IPS DF 6.9 (cell line): Measurements from ENCODE around the gene CNTD1.

ENCODE experiments used
- DNase-seq: peaks from one replicate; pipeline ENCODE4 v3.0.0-alpha.2; 2013; ENCODE audit warnings: low read depth, low spot score
- H3K27ac ChIP-seq: one replicate; pipeline ENCODE4 v1.5.1; 2013; ENCODE audit warnings: low read length, control low read depth
- H3K27me3 ChIP-seq: 2 replicates; pipeline ENCODE4 v1.6.1; 2013; ENCODE audit warnings: mild to moderate bottlenecking, low read length; ENCODE audit not compliant: control insufficient read depth, insufficient read depth
- H3K36me3 ChIP-seq: 2 replicates; pipeline ENCODE4 v1.6.1; 2013; ENCODE audit warnings: low read length; ENCODE audit not compliant: control insufficient read depth, insufficient read depth
- H3K4me1 ChIP-seq: 2 replicates; pipeline ENCODE4 v1.6.1; 2013; ENCODE audit warnings: low read length; ENCODE audit not compliant: control insufficient read depth, insufficient read depth
- H3K4me3 ChIP-seq: 2 replicates; pipeline ENCODE4 v1.5.1; 2013; ENCODE audit warnings: mild to moderate bottlenecking, low read length
- H3K9me3 ChIP-seq: 2 replicates; pipeline ENCODE4 v1.6.1; 2013; ENCODE audit warnings: low read length, inconsistent platforms; ENCODE audit not compliant: control insufficient read depth, insufficient read depth
- WGBS: extraction: QIAGEN DNeasy Blood & Tissue Kit; methylation state at CpG from one replicate; pipeline ENCODE4 v1.1.7; 2013; ENCODE audit warnings: mixed read lengths, missing lambda C conversion rate; ENCODE audit not compliant: insufficient read length, insufficient coverage; 5-methylcytosine and 5-hydroxymethylcytosine counted together

The CNTD1 gene

DNA sequence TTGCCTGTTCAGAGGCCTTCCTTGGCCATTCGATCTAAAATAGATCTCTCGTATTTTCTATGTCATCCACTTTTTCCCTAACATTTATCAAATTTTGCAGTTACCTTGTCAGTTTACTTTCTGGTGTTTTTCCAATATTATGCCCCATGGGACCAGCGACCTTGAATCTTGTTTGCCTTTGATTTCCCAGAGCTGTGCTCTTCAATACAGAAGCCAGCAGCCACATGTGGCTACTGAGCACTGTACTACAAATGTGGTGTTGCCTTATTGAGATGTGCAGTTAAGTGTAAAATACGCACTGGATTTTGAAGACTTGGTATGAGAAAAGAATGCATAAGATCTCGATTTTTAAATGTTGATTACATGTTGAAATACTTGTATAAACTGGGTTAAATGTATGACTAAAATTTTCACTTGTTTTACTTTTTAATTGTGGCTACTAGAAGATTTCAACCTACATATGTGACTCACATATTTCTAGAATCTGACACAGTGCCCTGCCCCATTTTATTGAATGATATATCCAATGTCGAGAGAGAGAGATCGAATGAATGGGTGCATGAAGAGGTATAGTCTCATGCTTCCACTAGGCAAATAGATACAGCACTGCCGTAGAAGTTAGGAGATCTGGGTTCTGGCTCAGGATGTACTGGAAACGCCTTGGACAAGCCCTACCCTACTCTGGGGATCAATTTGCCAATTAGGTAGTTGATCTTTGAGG, 33.7 kb downstream of the CNTD1 start:
- no peak overlapping the region for H3K27ac ChIP-seq
- H3K27me3 ChIP-seq = no peaks in the 10 kb centered on the region; the same call in 1 of the 2 replicates
- H3K4me1 ChIP-seq = no peaks in the 10 kb centered on the region
- H3K36me3 ChIP-seq = peaks cover 2% of the 10 kb centered on the region; the same call in 1 of the 2 replicates
- peak overlapping the region; percentile 86; the same call in 1 of the 2 replicates for H3K4me3 ChIP-seq
- DNase-seq = no peak
- no peaks in the 10 kb centered on the region for H3K9me3 ChIP-seq
- WGBS = no CpG with 5 or more reads among the region's 9 CpGs

DNA sequence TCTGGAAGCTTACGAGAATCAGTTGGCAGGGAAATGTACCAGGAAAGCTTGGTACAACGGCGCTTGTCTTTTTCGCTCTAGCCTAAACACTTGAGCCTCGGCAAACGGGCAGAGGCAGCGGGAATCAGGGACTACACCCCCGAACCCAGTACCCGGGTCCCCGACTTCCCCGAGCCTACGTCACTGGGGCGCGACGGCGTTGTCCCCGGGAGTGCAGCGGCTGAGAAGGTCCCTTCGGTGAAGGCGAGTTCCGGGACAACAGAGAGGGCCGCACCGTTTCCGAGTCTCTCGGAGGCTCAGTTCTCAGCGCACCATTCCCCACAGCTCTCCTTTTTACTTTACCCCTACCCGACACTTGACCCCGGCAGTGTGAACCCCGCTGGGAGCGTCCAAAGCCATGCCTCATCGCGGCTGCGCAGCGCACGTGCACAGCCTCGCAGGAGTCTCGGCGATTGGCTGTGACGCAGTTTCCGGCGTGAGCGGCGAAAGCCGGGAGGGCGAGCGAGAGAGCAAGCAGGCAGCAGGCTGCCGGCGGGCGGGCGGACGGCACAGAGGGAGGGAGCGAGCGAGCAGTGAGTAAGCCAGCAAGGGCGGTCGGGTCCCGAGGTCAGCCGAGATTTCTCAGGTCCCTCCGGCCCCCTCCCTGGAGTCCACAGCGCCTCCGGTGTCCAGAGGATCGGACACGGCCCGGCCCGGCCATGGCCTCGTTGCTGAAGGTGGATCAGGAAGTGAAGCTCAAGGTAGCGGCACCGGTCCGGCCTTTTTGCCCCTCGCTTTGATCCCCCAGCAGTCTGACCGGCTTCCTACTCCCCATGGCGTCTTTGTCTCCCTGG, 34.5 kb downstream of the CNTD1 start, which contains the start of gene PSME3:
TSS of gene PSME3 (plus strand) at position 464 of the 833 bp plus-strand sequence. CDS start at position 699, 235 bp downstream.
- Histone ChIP-seq H3K4me1 (no peaks in the 10 kb centered on the region), H3K4me3 (peak within 1 kb of the TSS; percentile 86), H3K9me3 (no peaks in the 10 kb centered on the region), H3K27ac (no peak within 1 kb of the TSS), H3K36me3 (peaks cover 10% of the 10 kb centered on the region; the same call in 1 of the 2 replicates), H3K27me3 (no peaks in the 10 kb centered on the region)
- DNase-seq = peak; percentile 88
- no CpG with 5 or more reads among the region's 71 CpGs for WGBS

DNA sequence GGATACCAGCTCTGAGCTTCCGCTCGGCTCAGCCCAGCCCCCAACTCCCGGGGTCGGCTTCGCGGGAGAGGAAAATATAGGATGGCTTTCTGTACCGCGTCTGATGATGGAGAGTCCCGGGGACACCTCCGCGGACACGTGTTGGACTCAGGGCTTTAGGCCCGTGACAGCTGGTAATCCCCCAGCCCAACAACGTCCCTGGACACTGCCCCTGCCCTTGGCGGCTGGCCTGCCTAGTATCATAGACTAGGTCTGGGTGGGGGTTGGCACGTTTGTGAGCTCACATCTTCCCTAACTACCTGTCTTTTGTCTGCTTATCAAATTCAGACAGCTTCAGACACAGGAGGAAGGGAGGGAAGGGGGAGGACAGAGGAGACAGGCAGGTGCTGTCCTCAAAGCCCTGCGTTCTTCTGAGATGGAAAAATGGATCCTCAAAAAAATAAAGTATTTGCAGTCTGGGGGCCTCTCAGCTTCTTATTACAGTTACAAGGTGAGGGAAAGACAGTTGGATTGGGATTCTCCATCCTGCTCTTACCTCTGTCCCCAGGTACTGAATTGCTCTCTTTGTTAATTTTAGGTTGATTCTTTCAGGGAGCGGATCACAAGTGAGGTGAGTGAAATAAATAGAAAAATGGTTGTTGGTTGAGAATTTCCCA, 35.2 kb downstream of the CNTD1 start:
- H3K4me1 ChIP-seq = no peaks in the 10 kb centered on the region
- H3K27ac ChIP-seq = no peak overlapping the region
- H3K4me3 ChIP-seq = peak overlapping the region; percentile 86
- H3K9me3 ChIP-seq = no peaks in the 10 kb centered on the region
- peaks cover 17% of the 10 kb centered on the region; the same call in 1 of the 2 replicates for H3K36me3 ChIP-seq
- no CpG with 5 or more reads among the region's 18 CpGs for WGBS
- H3K27me3 ChIP-seq = no peaks in the 10 kb centered on the region
- DNase-seq = no peak

DNA sequence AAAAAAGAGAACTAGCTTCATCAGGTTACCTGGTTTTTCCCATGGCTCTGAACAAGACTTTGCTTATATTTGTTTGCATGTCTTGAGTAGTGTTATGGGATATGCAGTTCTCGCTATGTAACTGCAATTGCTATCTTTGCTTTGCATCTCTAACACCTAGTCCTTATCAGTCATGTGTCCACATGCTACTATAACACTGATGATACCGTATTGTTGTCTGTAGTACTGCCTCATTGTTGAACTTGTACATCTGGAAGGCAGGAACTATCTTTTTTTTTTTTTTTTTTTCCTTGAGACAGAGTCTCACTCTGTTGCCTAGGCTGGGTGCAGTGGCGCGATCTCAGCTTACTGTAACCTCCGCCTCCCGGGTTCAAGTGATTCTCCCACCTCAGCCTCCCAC, 37.1 kb downstream of the CNTD1 start:
- peaks cover 22% of the 10 kb centered on the region; the same call in 1 of the 2 replicates for H3K36me3 ChIP-seq
- no peaks in the 10 kb centered on the region for H3K4me1 ChIP-seq
- H3K9me3 ChIP-seq = no peaks in the 10 kb centered on the region
- H3K4me3 ChIP-seq = no peak overlapping the region
- H3K27ac ChIP-seq = no peak overlapping the region
- no peaks in the 10 kb centered on the region for H3K27me3 ChIP-seq
- WGBS = no CpG with 5 or more reads among the region's 6 CpGs
- DNase-seq = no peak

DNA sequence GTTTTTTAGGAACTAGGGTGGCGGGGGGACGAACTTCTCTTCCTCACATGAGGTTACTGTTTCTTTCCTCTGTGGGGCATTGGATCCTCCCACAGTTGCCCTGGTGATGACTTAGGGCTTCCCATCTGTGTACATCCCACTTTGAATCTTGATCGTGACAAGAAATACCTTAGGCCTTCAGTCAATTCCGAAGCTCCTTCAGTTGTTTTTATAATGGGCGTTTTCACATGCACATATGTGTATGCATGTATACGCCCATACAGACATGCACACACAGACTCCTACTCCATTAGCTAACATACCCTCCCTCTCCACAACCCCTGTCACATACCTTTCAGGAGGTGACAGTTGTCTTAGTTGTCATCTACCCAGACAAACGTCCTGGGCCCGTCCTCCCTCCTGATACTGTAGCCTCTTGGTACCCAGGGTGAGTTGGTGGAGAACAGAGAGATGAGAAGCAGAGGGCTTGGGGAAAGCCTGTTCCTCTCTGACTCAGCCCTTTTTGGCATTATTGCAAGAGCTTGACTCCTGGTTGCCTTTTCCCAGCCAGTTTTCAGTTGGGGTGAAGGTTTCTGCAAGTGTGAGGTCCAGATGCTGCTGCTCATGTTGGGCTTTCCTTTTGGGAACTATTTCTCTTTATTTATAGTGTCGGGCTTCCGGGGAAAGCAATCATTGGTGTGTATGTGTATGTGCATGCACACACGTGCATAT, 43.5 kb downstream of the CNTD1 start:
- Histone ChIP-seq H3K27me3 (no peaks in the 10 kb centered on the region), H3K4me3 (no peak overlapping the region), H3K27ac (no peak overlapping the region), H3K9me3 (no peaks in the 10 kb centered on the region), H3K36me3 (peaks cover 62% of the 10 kb centered on the region), H3K4me1 (no peaks in the 10 kb centered on the region)
- WGBS = no CpG with 5 or more reads among the region's 11 CpGs
- DNase-seq = no peak

DNA sequence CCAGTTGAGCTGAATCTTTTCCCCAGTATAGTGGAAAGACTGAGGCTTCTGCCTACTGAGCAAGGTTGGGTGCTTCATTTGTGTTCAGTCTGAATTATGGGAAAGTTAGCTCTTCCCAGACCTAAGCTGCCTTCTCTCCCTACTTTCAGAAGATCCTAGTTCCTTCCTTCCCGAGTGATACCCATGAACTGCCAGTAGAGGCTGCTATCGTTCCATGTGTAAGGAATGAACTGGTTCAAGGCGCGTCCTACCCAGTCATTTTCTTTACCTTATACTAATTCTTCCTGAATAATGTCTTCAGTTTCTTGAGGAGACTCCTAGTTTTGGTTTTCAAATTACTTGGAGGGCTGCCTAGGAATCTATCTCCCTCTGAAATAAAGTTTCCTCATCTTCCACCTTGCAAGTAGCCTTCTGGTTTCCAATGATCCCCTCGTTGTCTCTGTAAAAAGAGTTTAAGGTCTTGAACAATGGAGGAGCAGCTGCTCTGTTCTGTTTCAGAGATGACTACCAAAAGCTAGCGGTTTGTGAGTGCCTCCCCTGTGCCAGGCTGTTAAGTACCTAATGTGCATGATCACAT, 44.8 kb downstream of the CNTD1 start:
- H3K27ac ChIP-seq = no peak overlapping the region
- H3K27me3 ChIP-seq = no peaks in the 10 kb centered on the region
- DNase-seq = no peak
- H3K4me3 ChIP-seq = no peak overlapping the region
- WGBS = no CpG with 5 or more reads among the region's 6 CpGs
- H3K4me1 ChIP-seq = no peaks in the 10 kb centered on the region
- H3K36me3 ChIP-seq = peaks cover 52% of the 10 kb centered on the region
- H3K9me3 ChIP-seq = no peaks in the 10 kb centered on the region

DNA sequence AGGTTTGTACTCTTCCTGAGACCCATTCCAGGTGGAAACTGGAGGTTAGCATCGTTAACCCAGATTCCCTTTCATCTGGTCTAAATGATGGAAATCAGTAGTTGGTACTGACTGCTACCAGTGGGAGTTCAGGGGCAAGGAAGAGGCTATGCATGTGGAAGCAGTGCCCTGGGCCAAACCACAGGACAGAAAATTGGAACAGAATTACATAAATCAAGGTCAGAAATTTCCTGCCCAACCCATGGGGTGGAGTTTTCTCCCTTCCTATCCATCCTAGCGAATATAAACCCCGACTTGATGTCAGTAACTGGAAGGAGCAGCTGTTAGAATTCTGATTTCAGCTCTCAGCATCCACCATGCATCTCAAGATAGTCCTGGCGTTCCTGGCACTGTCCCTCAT, 45.6 kb downstream of the CNTD1 start, which contains the start of gene AOC2:
TSS of gene AOC2 (plus strand) at position 310 of the 400 bp plus-strand sequence. CDS start at position 357, 47 bp downstream.
- H3K27me3 ChIP-seq = no peaks in the 10 kb centered on the region
- H3K9me3 ChIP-seq = no peaks in the 10 kb centered on the region
- no peak for DNase-seq
- no peak within 1 kb of the TSS for H3K27ac ChIP-seq
- H3K4me1 ChIP-seq = no peaks in the 10 kb centered on the region
- H3K36me3 ChIP-seq = peaks cover 44% of the 10 kb centered on the region
- no peak within 1 kb of the TSS for H3K4me3 ChIP-seq
- no CpG with 5 or more reads among the region's 4 CpGs for WGBS

DNA sequence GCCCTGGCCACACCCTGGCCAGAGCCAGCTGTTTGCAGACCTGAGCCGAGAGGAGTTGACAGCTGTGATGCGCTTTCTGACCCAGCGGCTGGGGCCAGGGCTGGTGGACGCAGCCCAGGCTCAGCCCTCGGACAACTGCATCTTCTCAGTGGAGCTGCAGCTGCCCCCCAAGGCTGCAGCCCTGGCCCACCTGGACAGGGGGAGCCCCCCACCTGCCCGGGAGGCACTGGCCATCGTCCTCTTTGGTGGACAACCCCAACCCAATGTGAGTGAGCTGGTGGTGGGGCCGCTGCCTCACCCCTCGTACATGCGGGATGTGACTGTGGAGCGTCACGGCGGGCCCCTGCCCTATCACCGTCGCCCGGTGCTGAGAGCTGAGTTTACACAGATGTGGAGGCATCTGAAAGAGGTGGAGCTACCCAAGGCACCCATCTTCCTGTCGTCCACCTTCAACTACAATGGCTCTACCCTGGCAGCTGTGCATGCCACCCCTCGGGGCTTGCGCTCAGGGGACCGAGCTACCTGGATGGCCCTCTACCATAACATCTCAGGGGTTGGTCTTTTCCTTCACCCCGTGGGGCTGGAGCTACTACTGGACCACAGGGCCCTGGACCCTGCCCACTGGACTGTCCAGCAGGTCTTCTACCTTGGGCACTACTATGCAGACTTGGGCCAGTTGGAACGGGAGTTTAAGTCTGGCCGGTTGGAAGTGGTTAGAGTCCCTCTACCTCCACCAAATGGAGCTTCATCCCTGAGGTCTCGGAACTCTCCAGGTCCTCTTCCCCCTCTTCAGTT, 46.3 kb downstream of the CNTD1 start:
- peaks cover 42% of the 10 kb centered on the region for H3K36me3 ChIP-seq
- no peaks in the 10 kb centered on the region for H3K4me1 ChIP-seq
- H3K4me3 ChIP-seq = no peak overlapping the region
- no peak overlapping the region for H3K27ac ChIP-seq
- H3K27me3 ChIP-seq = no peaks in the 10 kb centered on the region
- no peaks in the 10 kb centered on the region for H3K9me3 ChIP-seq
- DNase-seq = no peak
- no CpG with 5 or more reads among the region's 24 CpGs for WGBS

DNA sequence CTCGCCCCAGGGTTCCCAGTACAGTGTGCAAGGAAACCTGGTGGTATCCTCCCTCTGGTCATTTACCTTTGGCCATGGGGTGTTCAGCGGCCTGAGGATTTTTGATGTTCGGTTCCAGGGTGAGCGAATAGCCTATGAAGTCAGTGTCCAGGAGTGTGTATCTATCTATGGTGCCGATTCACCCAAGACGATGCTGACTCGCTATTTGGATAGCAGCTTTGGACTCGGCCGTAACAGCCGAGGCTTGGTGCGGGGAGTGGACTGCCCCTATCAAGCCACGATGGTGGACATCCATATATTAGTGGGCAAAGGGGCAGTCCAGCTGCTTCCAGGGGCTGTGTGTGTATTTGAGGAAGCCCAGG, 46.9 kb downstream of the CNTD1 start:
- Histone ChIP-seq H3K36me3 (peaks cover 42% of the 10 kb centered on the region), H3K27me3 (no peaks in the 10 kb centered on the region), H3K4me3 (no peak overlapping the region), H3K4me1 (no peaks in the 10 kb centered on the region), H3K27ac (no peak overlapping the region), H3K9me3 (no peaks in the 10 kb centered on the region)
- WGBS = no CpG with 5 or more reads among the region's 12 CpGs
- no peak for DNase-seq
